ENCODE data around the gene XAB2.

The XAB2 gene

DNA sequence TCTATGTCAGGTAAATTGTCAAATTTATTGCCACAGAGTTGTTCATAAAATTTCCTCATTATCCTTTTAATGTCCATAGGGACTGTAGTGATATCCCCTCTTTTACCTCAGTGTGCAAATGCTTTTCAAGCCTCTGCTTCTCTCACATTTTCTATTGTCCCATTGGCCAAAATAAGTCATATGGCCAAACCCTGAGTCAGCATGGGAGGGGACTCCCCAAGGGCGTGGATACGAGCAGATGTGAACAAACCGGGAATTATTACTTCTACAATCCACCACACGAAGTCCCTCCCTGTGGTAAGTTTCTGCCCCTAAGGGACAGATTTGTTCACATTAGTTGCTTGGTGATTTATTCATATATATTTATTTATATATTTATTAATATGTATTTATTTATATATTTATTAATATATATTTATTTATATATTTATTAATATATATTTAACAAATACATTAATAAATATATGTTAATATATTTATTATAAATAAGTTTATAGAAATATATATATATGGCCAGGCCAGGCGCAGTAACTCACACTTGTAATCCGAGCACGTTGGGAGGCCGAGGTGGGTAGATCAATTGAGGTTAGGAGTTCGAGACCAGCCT, 53.8 kb downstream of the XAB2 start:
- DNase-seq = no peak

- DNase-seq = no peak
Observed at GRCh38 chr19:7570761-7571160, 58.6 kb downstream of the XAB2 start.
